ENCODE data around the gene KCND2.

DNA sequence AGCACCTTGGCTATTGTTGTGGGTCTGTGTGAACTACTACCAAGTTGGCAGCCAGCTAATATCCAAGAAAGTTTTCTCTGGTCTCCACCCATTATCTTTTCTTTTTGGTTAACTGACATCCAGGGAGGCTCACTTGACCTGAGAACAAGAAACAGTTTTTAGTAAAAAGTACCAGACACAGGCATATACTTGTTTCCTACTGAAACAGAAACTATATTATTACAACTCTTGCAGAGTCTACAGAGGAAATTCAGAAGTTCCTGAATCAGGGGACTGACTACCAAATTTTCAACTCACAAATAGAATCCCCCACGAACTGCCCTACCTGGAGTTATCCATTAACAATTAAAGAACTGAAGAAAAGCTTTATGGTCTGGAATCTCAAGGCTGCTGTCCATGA lies 168.9 kb downstream of the KCND2 start:
- no peak for TF ChIP-seq JUN (IDR thresholded peaks at IDR 0.05; ENCODE audit: low read depth, low read length)
- TF ChIP-seq, protein P1, sequence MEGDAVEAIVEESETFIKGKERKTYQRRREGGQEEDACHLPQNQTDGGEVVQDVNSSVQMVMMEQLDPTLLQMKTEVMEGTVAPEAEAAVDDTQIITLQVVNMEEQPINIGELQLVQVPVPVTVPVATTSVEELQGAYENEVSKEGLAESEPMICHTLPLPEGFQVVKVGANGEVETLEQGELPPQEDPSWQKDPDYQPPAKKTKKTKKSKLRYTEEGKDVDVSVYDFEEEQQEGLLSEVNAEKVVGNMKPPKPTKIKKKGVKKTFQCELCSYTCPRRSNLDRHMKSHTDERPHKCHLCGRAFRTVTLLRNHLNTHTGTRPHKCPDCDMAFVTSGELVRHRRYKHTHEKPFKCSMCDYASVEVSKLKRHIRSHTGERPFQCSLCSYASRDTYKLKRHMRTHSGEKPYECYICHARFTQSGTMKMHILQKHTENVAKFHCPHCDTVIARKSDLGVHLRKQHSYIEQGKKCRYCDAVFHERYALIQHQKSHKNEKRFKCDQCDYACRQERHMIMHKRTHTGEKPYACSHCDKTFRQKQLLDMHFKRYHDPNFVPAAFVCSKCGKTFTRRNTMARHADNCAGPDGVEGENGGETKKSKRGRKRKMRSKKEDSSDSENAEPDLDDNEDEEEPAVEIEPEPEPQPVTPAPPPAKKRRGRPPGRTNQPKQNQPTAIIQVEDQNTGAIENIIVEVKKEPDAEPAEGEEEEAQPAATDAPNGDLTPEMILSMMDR (IDR thresholded peaks at IDR 0.05; ENCODE audit: control extremely low read depth in 1 of 3, insufficient read depth in 1 of 3, low read depth in 1 of 3, low read length in 3 of 3) = no peak
- TF ChIP-seq EZH2 (IDR thresholded peaks at IDR 0.05; ENCODE audit: low read depth, low read length, severe bottlenecking) = no peak
- no peak for TF ChIP-seq EP300 (IDR thresholded peaks at IDR 0.05; ENCODE audit: borderline replicate concordance in 1 of 2, low read depth in 2 of 2, low read length in 2 of 2)
- no peak for TF ChIP-seq RNF2 (IDR thresholded peaks at IDR 0.05; ENCODE audit: borderline replicate concordance, low read depth, low read length, missing control alignments, poor library complexity, severe bottlenecking)
